GM12878 (cell line): ENCODE results near the gene PPIE. TPM values are rescaled to one million over a fixed set of nuclear protein-coding genes. Genes with fewer than 3 reads are reported as not detected.

Experiments
- ATAC-seq: fragments of 200-7000 bp; cut with Tn5 transposase; 3 replicates; pipeline ENCODE4 v1.9.1; 2020; ENCODE audit warnings: mild to moderate bottlenecking, moderate library complexity
- BruUV-seq: library from RNA; stranded (reverse); fragments of 400-500 nt; replicated peaks from 2 replicates; lab custom pipeline; 2021; lab: Mats Ljungman, UMichigan
- CTCF ChIA-PET: fragments of 300-600 bp; sonication (Branson Sonifier 250); formaldehyde crosslinking; extraction: SDS; loops from one replicate; lab custom pipeline; 2021; ENCODE audit warnings: inconsistent platforms; lab: Yijun Ruan, JAX
- POLR2A ChIA-PET: fragments of 350-600 bp; formaldehyde crosslinking; extraction: SDS; loops from one replicate; lab custom pipeline; 2021; ENCODE audit warnings: inconsistent platforms; lab: Charles Lee
- RAD21 ChIA-PET: fragments of 300-600 bp; sonication (Branson Sonifier 250); formaldehyde crosslinking; loops from one replicate; lab custom pipeline; 2023; ENCODE audit warnings: antibody characterized with exemption; ENCODE audit not compliant: unreplicated experiment; lab: Charles Lee
- SMC1A ChIA-PET: fragments of 300-600 bp; sonication (Branson Sonifier 250); formaldehyde crosslinking; loops from one replicate; lab custom pipeline; 2023; ENCODE audit not compliant: unreplicated experiment, uncharacterized antibody; lab: Charles Lee
- DNase-seq: peaks from one replicate; pipeline ENCODE4 v3.0.0-alpha.2; 2011; ENCODE audit warnings: low read depth, low spot score
- FAIRE-seq: peaks from 3 replicates; lab custom pipeline; 2011; peaks lifted over from hg19 to GRCh38; lab: Jason Lieb, UNC
- H2AFZ ChIP-seq: 2 replicates; pipeline ENCODE4 v1.6.0; 2011; ENCODE audit warnings: low read depth, low read length, control low read depth; ENCODE audit not compliant: control insufficient read depth
- H3K27ac ChIP-seq: 2 replicates; pipeline ENCODE4 v1.5.1; 2011; ENCODE audit warnings: control low read depth; ENCODE audit not compliant: control insufficient read depth, insufficient read depth
- H3K27me3 ChIP-seq, 2 experiments: replicated peaks in 1 of 2; 2 replicates each; pipeline versions ENCODE4 v1.6.0 to v1.6.1; 2011; ENCODE audit warnings: low read length in 1 of 2; ENCODE audit not compliant: control insufficient read depth in 2 of 2, insufficient read depth in 2 of 2
- H3K36me3 ChIP-seq, 2 experiments: 2 replicates each; pipeline ENCODE4 v1.5.1; 2011; ENCODE audit warnings: low read length in 1 of 2; ENCODE audit not compliant: control insufficient read depth in 2 of 2, insufficient read depth in 2 of 2
- H3K4me1 ChIP-seq: 2 replicates; pipeline ENCODE4 v1.6.1; 2011; ENCODE audit warnings: mild to moderate bottlenecking, low read length, moderate library complexity, mixed read lengths; ENCODE audit not compliant: control insufficient read depth, insufficient read depth
- H3K4me2 ChIP-seq: 2 replicates; pipeline ENCODE4 v1.6.0; 2011; ENCODE audit warnings: control low read depth; ENCODE audit not compliant: control insufficient read depth, insufficient read depth
- H3K4me3 ChIP-seq: fragments of 200-600 bp; sonication (generic); 2 replicates; pipeline ENCODE4 v1.5.1; 2016
- H3K79me2 ChIP-seq: 2 replicates; pipeline ENCODE4 v1.6.0; 2011; ENCODE audit warnings: low read length; ENCODE audit not compliant: control insufficient read depth, insufficient read depth
- H3K9ac ChIP-seq: 2 replicates; pipeline ENCODE4 v1.8.0; 2011; ENCODE audit warnings: low read length, control low read depth, mixed read lengths; ENCODE audit not compliant: control insufficient read depth, insufficient read depth
- H3K9me3 ChIP-seq: replicated peaks from 3 replicates; pipeline ENCODE4 v1.5.1; 2011; ENCODE audit warnings: mild to moderate bottlenecking, low read length; ENCODE audit not compliant: control insufficient read depth, insufficient read depth
- H4K20me1 ChIP-seq: 2 replicates; pipeline ENCODE4 v1.6.0; 2011; ENCODE audit not compliant: control insufficient read depth, insufficient read depth
- BHLHE40 ChIP-seq, 2 experiments: fragments of 450-650 bp in 1 of 2; IDR thresholded peaks; 2 replicates each; pipeline ENCODE4 v1.6.1; 2011 to 2017; ENCODE audit warnings: low read depth in 2 of 2, borderline replicate concordance in 1 of 2, improper control_type of control experiment in 1 of 2, low read length in 1 of 2, mild to moderate bottlenecking in 1 of 2
- CEBPB ChIP-seq, 2 experiments: fragments of 150-350 bp in 1 of 2; IDR thresholded peaks; 2 replicates each; pipeline ENCODE4 v1.6.1; 2012 to 2014; ENCODE audit warnings: low read depth in 2 of 2, low read length in 2 of 2, borderline replicate concordance in 1 of 2, inconsistent platforms in 1 of 2
- GATAD2B ChIP-seq: fragments of 450-650 bp; conservative IDR thresholded peaks from 2 replicates; pipeline ENCODE4 v1.6.1; 2017; ENCODE audit warnings: low read depth, mild to moderate bottlenecking, moderate library complexity
- MEF2B ChIP-seq: fragments of 450-650 bp; IDR thresholded peaks from 2 replicates; pipeline ENCODE4 v1.6.1; 2018; ENCODE audit warnings: mild to moderate bottlenecking, moderate library complexity; ENCODE audit not compliant: partially characterized antibody, poor library complexity, severe bottlenecking
- NR2F1 ChIP-seq: fragments of 450-650 bp; conservative IDR thresholded peaks from 2 replicates; pipeline ENCODE4 v1.6.1; 2017; ENCODE audit warnings: mild to moderate bottlenecking
- PML ChIP-seq: IDR thresholded peaks from 2 replicates; pipeline ENCODE4 v1.6.1; 2012; ENCODE audit warnings: low read length, inconsistent platforms
- TCF12 ChIP-seq: IDR thresholded peaks from 2 replicates; pipeline ENCODE4 v1.6.1; 2011; ENCODE audit warnings: low read depth, mild to moderate bottlenecking, low read length
- YBX1 ChIP-seq: fragments of 450-650 bp; IDR thresholded peaks from 2 replicates; pipeline ENCODE4 v1.6.1; 2016; ENCODE audit warnings: antibody characterized with exemption
- ZZZ3 ChIP-seq: IDR thresholded peaks from 2 replicates; pipeline ENCODE4 v1.6.1; 2011; ENCODE audit warnings: low read depth; ENCODE audit not compliant: control insufficient read depth, insufficient read length
- WGBS: methylation state at CpG from one replicate; pipeline ENCODE4 v1.1.6; 2016; ENCODE audit warnings: low lambda C conversion rate; ENCODE audit not compliant: insufficient replicate concordance, insufficient coverage; ENCODE audit errors: missing lambda C conversion rate; 5-methylcytosine and 5-hydroxymethylcytosine counted together
- in situ Hi-C: fragments of 300-500 bp; cut with MboI; formaldehyde crosslinking; loops from 9 replicates; pipeline ENCODE4 v1.14.3; 2018; ENCODE audit warnings: mixed read lengths
- intact Hi-C: fragments of 100-400 bp; cut with micrococcal nuclease; formaldehyde crosslinking; loops from one replicate; pipeline ENCODE4 v1.14.2; 2022; ENCODE audit not compliant: unreplicated experiment
- polyA plus RNA-seq, 11 experiments: library from polyadenylated mRNA; depleted of rRNA in 4 of 11; unstranded in 6 of 11; stranded (reverse) in 5 of 11; fragments of >200 nt; fragmentation: Nextera tagmentation in 4 of 11; fragmentation: Illumina TruSeq in 1 of 11; extraction: Ambion mirVana in 4 of 11; extraction: Trizol in 1 of 11; gene quantifications; 1 replicate in 1 of 11; 2 replicates in 10 of 11; pipeline versions ENCODE4 v1.2.1 to v1.2.3, GENCODE V29; 2011 to 2016; ENCODE audit warnings: inconsistent platforms in 2 of 11, missing spikeins in 2 of 11, low read depth in 1 of 11
- total RNA-seq, 4 experiments: library from RNA; depleted of rRNA in 3 of 4; stranded (reverse); fragments of >200 nt in 3 of 4; fragmentation: Illumina TruSeq in 1 of 4; extraction: Trizol in 1 of 4; gene quantifications; 2 replicates each; pipeline versions ENCODE4 v1.2.1 to v1.2.3, GENCODE V29; 2013 to 2021

The PPIE gene
- total and polyA plus RNA-seq, 10 of the 15 experiments (the other 5 are each of a cell fraction or from before 2014, with no cell fraction given) = 36.6 to 163 (median 70.1) TPM

GRCh38 chr1:39758556-39759435 lies 20.1 kb downstream of the PPIE start:
- POLR2A ChIA-PET = no interaction called here
- Histone ChIP-seq H3K4me1 (no peaks in the 10 kb centered on the region), H3K4me2 (no peak overlapping the region), H2AFZ (no peak overlapping the region), H3K4me3 (no peak overlapping the region), H3K9ac (no peak overlapping the region), H3K27me3 (no peaks in the 10 kb centered on the region), H3K79me2 (no peaks in the 10 kb centered on the region), H3K27ac (no peak overlapping the region), H4K20me1 (no peaks in the 10 kb centered on the region), H3K9me3 (no peaks in the 10 kb centered on the region), H3K36me3 (peaks cover 10 to 19% of the 10 kb centered on the region in 2 experiments; a peak in 3 of 4 replicates)
- TF ChIP-seq NR2F1 = no peak
- TF ChIP-seq YBX1 = no peak
- TF ChIP-seq BHLHE40 (IDR thresholded peaks at IDR 0.05; ENCODE audit: borderline replicate concordance in 1 of 2, low read depth in 2 of 2, low read length in 1 of 2) = no peak
- intact Hi-C loops = no loop called here
- CTCF ChIA-PET = interaction anchor here (0.9 kb wide), 1 partner anchor 16 kb away, joined by 3 read pairs; no protein-coding TSS in a partner anchor
- no TSS peak for BruUV-seq
- FAIRE-seq (no peak), DNase-seq (no peak), ATAC-seq (no peak)
- in situ Hi-C loops = no loop called here
- SMC1A ChIA-PET = no interaction called here
- WGBS = 96% methylated on average over 14 of the region's 16 CpGs
- RAD21 ChIA-PET = no interaction called here

- H3K4me2 ChIP-seq = no peak overlapping the region
- no peaks in the 10 kb centered on the region for H3K9me3 ChIP-seq
- no peak overlapping the region for H3K27ac ChIP-seq
- no peaks in the 10 kb centered on the region for H3K79me2 ChIP-seq
- ChIA-PET SMC1A (no interaction called here), RAD21 (no interaction called here), CTCF (interaction anchor here (0.9 kb wide), 1 partner anchor 16 kb away, joined by 3 read pairs; no protein-coding TSS in a partner anchor), POLR2A (no interaction called here)
- FAIRE-seq (no peak), ATAC-seq (no peak), DNase-seq (no peak)
- no peaks in the 10 kb centered on the region for H3K4me1 ChIP-seq
- H3K9ac ChIP-seq = no peak overlapping the region
- BruUV-seq = no TSS peak
- no peak for TF ChIP-seq TCF12
- no peak for TF ChIP-seq PML
- no peak for TF ChIP-seq ZZZ3
- TF ChIP-seq CEBPB (IDR thresholded peaks at IDR 0.05; ENCODE audit: borderline replicate concordance in 1 of 2, low read depth in 2 of 2, low read length in 2 of 2) = no peak
- no peak for TF ChIP-seq MEF2B
- TF ChIP-seq GATAD2B = no peak
- no peaks in the 10 kb centered on the region for H4K20me1 ChIP-seq
- H3K27me3 ChIP-seq = no peaks in the 10 kb centered on the region
- H3K36me3 ChIP-seq = peaks cover 10 to 13% of the 10 kb centered on the region in 2 experiments; a peak in 3 of 4 replicates
- H2AFZ ChIP-seq = no peak overlapping the region
- H3K4me3 ChIP-seq = no peak overlapping the region
- in situ Hi-C loops (no loop called here), intact Hi-C loops (no loop called here)
Observed at GRCh38 chr1:39759436-39759726, 20.7 kb downstream of the PPIE start.
